ENCODE results near the gene PDE2A.

Gene PDE2A

GRCh38 chr11:72718101-72718501 lies 43.9 kb upstream of the PDE2A start:
- Histone ChIP-seq H3K27ac (ENCODE audit: low read depth, low read length) (no peak overlapping the region), H3K4me3 (ENCODE audit: low read depth in 1 of 5, low read length in 5 of 5) (no peak overlapping the region), H3K4me1 (ENCODE audit: control insufficient read depth in 5 of 5, insufficient read depth in 5 of 5, low read length in 5 of 5) (peaks cover 21 to 81% (median 66%) of the 10 kb centered on the region in 5 donors), H3K9me3 (ENCODE audit: control insufficient read depth in 5 of 5, low read length in 5 of 5) (no peaks in the 10 kb centered on the region), H3K27me3 (ENCODE audit: control insufficient read depth in 5 of 5, insufficient read depth in 4 of 5, low read length in 5 of 5) (no peaks in the 10 kb centered on the region), H3K36me3 (ENCODE audit: control insufficient read depth in 5 of 5, insufficient read depth in 5 of 5, low read length in 5 of 5) (peaks cover 0 to 35% (median 19%) of the 10 kb centered on the region in 5 donors), H3K9ac (ENCODE audit: low read length in 5 of 5) (peak overlapping the region in 2 of 5 donors; percentile 17 to 50)

DNA sequence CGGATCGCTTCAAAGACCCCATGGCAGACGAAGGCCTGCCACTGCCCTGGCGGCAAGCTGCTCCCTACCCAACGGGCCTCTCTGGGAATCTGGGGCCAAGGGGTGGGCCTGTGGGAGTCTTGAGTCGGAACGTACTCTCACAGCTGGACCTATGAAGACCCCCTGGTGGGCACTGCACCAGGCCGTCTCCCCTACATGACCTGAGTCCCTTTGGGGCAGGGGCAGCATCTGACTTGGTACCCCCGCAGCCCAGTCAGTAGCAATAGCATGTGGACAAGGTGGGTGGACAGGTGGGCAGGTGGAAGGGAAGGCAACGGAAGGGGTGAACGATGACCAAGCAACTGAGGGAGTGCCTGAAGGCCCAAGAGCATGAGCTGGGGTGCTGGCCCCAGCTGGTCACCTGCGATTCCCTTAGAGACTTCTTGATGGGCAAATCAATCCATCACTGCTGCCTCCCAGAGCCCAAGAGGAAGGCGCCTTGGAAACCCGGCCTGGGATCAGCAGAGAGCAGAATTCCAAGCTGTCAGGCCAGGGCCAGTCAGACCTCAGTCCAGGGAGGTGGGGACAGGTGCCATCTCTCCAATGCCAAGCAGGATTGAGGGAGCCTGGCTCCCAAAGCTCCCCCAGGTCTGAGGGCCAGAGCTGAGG lies 42.7 kb upstream of the PDE2A start:
- no peak overlapping the region for H3K9ac ChIP-seq (ENCODE audit: low read length in 5 of 5)
- H3K36me3 ChIP-seq (ENCODE audit: control insufficient read depth in 5 of 5, insufficient read depth in 5 of 5, low read length in 5 of 5) = peaks cover 0 to 42% (median 21%) of the 10 kb centered on the region in 5 donors
- no peaks in the 10 kb centered on the region for H3K27me3 ChIP-seq (ENCODE audit: control insufficient read depth in 5 of 5, insufficient read depth in 4 of 5, low read length in 5 of 5)
- no peaks in the 10 kb centered on the region for H3K9me3 ChIP-seq (ENCODE audit: control insufficient read depth in 5 of 5, low read length in 5 of 5)
- H3K27ac ChIP-seq (ENCODE audit: low read depth, low read length) = no peak overlapping the region
- H3K4me3 ChIP-seq (ENCODE audit: low read depth in 1 of 5, low read length in 5 of 5) = no peak overlapping the region
- H3K4me1 ChIP-seq (ENCODE audit: control insufficient read depth in 5 of 5, insufficient read depth in 5 of 5, low read length in 5 of 5) = peaks cover 21 to 82% (median 66%) of the 10 kb centered on the region in 5 donors

- Histone ChIP-seq H3K27ac (ENCODE audit: low read depth, low read length) (no peak overlapping the region), H3K27me3 (ENCODE audit: control insufficient read depth in 5 of 5, insufficient read depth in 4 of 5, low read length in 5 of 5) (no peaks in the 10 kb centered on the region), H3K4me1 (ENCODE audit: control insufficient read depth in 5 of 5, insufficient read depth in 5 of 5, low read length in 5 of 5) (peaks cover 21 to 77% (median 61%) of the 10 kb centered on the region in 5 donors), H3K36me3 (ENCODE audit: control insufficient read depth in 5 of 5, insufficient read depth in 5 of 5, low read length in 5 of 5) (peaks cover 0 to 48% (median 27%) of the 10 kb centered on the region in 5 donors), H3K9ac (ENCODE audit: low read length in 5 of 5) (no peak overlapping the region), H3K4me3 (ENCODE audit: low read depth in 1 of 5, low read length in 5 of 5) (no peak overlapping the region), H3K9me3 (ENCODE audit: control insufficient read depth in 5 of 5, low read length in 5 of 5) (no peaks in the 10 kb centered on the region)
Measured at GRCh38 chr11:72716290-72716689, 42.1 kb upstream of the PDE2A start.

DNA sequence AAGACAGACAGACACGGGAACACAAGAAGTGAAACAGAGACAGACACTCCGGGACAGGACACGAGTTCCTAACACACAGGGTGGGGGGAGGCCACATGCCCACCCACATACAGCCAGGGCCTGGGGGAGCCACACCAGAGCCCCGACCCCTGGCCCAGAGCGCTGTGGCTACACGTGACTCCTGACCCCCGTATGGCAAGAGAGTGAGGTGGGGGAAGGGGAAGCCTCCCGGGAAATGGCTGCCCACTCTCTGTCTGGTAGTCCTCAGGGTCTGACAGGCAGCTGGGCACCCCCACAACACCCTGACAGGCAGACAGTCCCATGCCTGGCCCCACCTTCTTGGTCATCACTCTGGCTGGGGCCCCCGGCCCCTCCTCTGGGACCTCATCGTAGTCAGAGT lies 38.6 kb upstream of the PDE2A start:
- peaks cover 0 to 43% (median 27%) of the 10 kb centered on the region in 5 donors for H3K4me1 ChIP-seq (ENCODE audit: control insufficient read depth in 5 of 5, insufficient read depth in 5 of 5, low read length in 5 of 5)
- no peaks in the 10 kb centered on the region for H3K27me3 ChIP-seq (ENCODE audit: control insufficient read depth in 5 of 5, insufficient read depth in 4 of 5, low read length in 5 of 5)
- no peaks in the 10 kb centered on the region for H3K9me3 ChIP-seq (ENCODE audit: control insufficient read depth in 5 of 5, low read length in 5 of 5)
- peaks cover 0 to 80% (median 56%) of the 10 kb centered on the region in 5 donors for H3K36me3 ChIP-seq (ENCODE audit: control insufficient read depth in 5 of 5, insufficient read depth in 5 of 5, low read length in 5 of 5)
- H3K27ac ChIP-seq (ENCODE audit: low read depth, low read length) = peak overlapping the region; percentile 50
- H3K4me3 ChIP-seq (ENCODE audit: low read depth in 1 of 5, low read length in 5 of 5) = peak overlapping the region in 2 of 5 donors; percentile 11 to 34
- H3K9ac ChIP-seq (ENCODE audit: low read length in 5 of 5) = peak overlapping the region in 3 of 5 donors; percentile 11 to 63 (median 56)

DNA sequence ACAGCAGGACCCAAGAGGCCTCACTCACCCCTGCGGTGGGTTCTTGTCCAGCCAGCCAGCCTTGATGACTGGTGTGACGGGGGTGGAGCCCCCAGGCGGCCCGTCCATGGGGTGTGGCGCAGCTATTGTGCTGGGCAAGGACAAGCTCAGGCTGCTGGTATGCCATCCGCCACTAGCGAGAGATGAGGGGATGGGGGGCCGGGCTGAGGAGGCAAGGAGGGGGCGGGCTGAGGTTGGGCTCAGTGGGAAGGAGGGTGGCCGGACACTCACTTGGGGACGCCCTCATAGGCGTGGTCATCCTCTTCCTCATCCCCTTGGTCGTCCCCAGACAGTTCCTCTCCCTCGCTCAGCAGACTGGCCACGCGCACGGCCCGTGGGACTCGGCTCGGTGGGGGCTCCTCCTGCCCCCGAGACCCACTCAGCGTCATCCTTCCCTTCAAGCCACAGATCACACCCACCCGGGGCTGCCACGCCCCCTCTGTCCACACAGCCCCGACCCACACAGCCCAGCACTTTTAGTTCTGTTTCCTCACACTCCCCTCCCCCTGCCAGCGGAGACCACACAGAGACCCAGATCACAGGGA lies 38.0 kb upstream of the PDE2A start:
- H3K4me3 ChIP-seq (ENCODE audit: low read depth in 1 of 5, low read length in 5 of 5) = peak overlapping the region in 2 of 5 donors; percentile 11 to 34
- H3K27ac ChIP-seq (ENCODE audit: low read depth, low read length) = peak overlapping the region; percentile 50
- H3K9me3 ChIP-seq (ENCODE audit: control insufficient read depth in 5 of 5, low read length in 5 of 5) = no peaks in the 10 kb centered on the region
- H3K27me3 ChIP-seq (ENCODE audit: control insufficient read depth in 5 of 5, insufficient read depth in 4 of 5, low read length in 5 of 5) = no peaks in the 10 kb centered on the region
- H3K4me1 ChIP-seq (ENCODE audit: control insufficient read depth in 5 of 5, insufficient read depth in 5 of 5, low read length in 5 of 5) = peaks cover 0 to 37% (median 24%) of the 10 kb centered on the region in 5 donors
- peak overlapping the region in 1 of 5 donors; percentile 63 for H3K9ac ChIP-seq (ENCODE audit: low read length in 5 of 5)
- peaks cover 0 to 81% (median 58%) of the 10 kb centered on the region in 5 donors for H3K36me3 ChIP-seq (ENCODE audit: control insufficient read depth in 5 of 5, insufficient read depth in 5 of 5, low read length in 5 of 5)

GRCh38 chr11:72711141-72711540 lies 36.9 kb upstream of the PDE2A start:
- peaks cover 0 to 81% (median 63%) of the 10 kb centered on the region in 5 donors for H3K36me3 ChIP-seq (ENCODE audit: control insufficient read depth in 5 of 5, insufficient read depth in 5 of 5, low read length in 5 of 5)

GRCh38 chr11:72710278-72710677 lies 36.1 kb upstream of the PDE2A start:
- Histone ChIP-seq H3K4me1 (ENCODE audit: control insufficient read depth in 5 of 5, insufficient read depth in 5 of 5, low read length in 5 of 5) (peaks cover 0 to 25% (median 19%) of the 10 kb centered on the region in 5 donors), H3K27ac (ENCODE audit: low read depth, low read length) (no peak overlapping the region), H3K9ac (ENCODE audit: low read length in 5 of 5) (no peak overlapping the region), H3K36me3 (ENCODE audit: control insufficient read depth in 5 of 5, insufficient read depth in 5 of 5, low read length in 5 of 5) (peaks cover 0 to 89% (median 71%) of the 10 kb centered on the region in 5 donors), H3K4me3 (ENCODE audit: low read depth in 1 of 5, low read length in 5 of 5) (no peak overlapping the region), H3K9me3 (ENCODE audit: control insufficient read depth in 5 of 5, low read length in 5 of 5) (no peaks in the 10 kb centered on the region), H3K27me3 (ENCODE audit: control insufficient read depth in 5 of 5, insufficient read depth in 4 of 5, low read length in 5 of 5) (no peaks in the 10 kb centered on the region)

More at GRCh38 chr11:72711141-72711540, 36.9 kb upstream of the PDE2A start:
- no peaks in the 10 kb centered on the region for H3K9me3 ChIP-seq (ENCODE audit: control insufficient read depth in 5 of 5, low read length in 5 of 5)
- no peak overlapping the region for H3K9ac ChIP-seq (ENCODE audit: low read length in 5 of 5)
- no peaks in the 10 kb centered on the region for H3K27me3 ChIP-seq (ENCODE audit: control insufficient read depth in 5 of 5, insufficient read depth in 4 of 5, low read length in 5 of 5)
- no peak overlapping the region for H3K27ac ChIP-seq (ENCODE audit: low read depth, low read length)
- H3K4me1 ChIP-seq (ENCODE audit: control insufficient read depth in 5 of 5, insufficient read depth in 5 of 5, low read length in 5 of 5) = peaks cover 0 to 26% (median 22%) of the 10 kb centered on the region in 5 donors
- H3K4me3 ChIP-seq (ENCODE audit: low read depth in 1 of 5, low read length in 5 of 5) = no peak overlapping the region

DNA sequence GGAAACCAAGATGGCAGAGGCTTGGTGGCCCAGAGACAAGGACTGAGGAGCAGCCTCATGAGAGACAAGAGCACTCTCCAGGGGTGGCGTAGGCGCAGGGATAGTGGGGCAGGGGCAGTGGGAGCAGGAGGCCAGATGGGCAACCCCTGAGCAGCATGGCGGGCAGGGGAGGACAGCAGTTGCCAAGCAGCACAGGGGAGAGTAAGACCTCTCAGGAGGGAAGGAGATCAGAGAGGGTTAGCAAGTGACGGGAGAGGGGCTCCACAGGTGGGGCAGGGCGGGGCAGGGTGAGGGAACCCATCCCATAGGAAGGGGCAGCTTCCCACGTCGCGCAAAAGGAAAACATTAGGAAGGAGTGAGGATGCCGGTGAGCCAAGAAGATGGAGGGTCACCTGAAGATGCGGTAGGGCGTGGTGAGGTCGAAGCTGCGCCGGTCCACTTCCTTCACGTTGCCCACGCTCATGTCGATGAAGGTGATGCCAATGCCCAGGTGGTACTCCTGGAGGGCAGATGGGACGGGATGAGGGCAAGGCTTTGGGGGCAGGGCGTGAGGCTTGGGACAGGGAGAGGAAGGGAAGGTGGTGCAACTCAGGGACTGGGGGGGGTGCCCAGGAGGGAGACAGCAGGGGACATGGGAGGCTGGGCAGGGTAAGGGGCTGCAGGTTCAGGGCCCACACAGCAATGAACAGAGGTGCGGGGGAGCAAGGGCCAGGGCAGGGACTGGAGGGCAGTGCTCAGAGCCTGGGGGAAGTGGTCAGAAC lies 35.4 kb upstream of the PDE2A start:
- no peaks in the 10 kb centered on the region for H3K27me3 ChIP-seq (ENCODE audit: control insufficient read depth in 5 of 5, insufficient read depth in 4 of 5, low read length in 5 of 5)
- H3K9me3 ChIP-seq (ENCODE audit: control insufficient read depth in 5 of 5, low read length in 5 of 5) = no peaks in the 10 kb centered on the region
- H3K9ac ChIP-seq (ENCODE audit: low read length in 5 of 5) = no peak overlapping the region
- peaks cover 0 to 89% (median 75%) of the 10 kb centered on the region in 5 donors for H3K36me3 ChIP-seq (ENCODE audit: control insufficient read depth in 5 of 5, insufficient read depth in 5 of 5, low read length in 5 of 5)
- H3K4me3 ChIP-seq (ENCODE audit: low read depth in 1 of 5, low read length in 5 of 5) = no peak overlapping the region
- no peak overlapping the region for H3K27ac ChIP-seq (ENCODE audit: low read depth, low read length)
- peaks cover 0 to 19% (median 15%) of the 10 kb centered on the region in 5 donors for H3K4me1 ChIP-seq (ENCODE audit: control insufficient read depth in 5 of 5, insufficient read depth in 5 of 5, low read length in 5 of 5)

DNA sequence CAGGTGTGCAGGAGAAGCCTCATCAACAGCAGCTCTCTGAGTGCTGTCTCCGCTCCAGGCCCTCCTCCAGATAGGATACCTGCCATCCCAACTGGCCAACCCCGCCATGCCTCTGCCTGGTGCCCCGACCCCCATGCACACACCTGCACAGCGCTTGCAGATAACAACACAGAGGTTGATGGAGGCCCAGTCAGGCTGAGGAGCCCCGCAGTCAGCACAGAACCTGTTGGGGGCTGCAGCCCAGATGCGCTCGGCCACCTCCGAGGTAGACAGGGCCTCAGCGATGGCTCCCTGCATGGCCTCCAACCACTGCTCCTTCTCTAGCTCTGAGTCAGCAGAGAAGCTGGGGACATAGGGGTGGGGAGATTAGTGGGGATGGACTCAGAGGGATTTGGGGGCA lies 32.8 kb upstream of the PDE2A start:
- H3K9ac ChIP-seq (ENCODE audit: low read length in 5 of 5) = no peak overlapping the region
- H3K27me3 ChIP-seq (ENCODE audit: control insufficient read depth in 5 of 5, insufficient read depth in 4 of 5, low read length in 5 of 5) = no peaks in the 10 kb centered on the region
- peaks cover 0 to 25% (median 18%) of the 10 kb centered on the region in 5 donors for H3K4me1 ChIP-seq (ENCODE audit: control insufficient read depth in 5 of 5, insufficient read depth in 5 of 5, low read length in 5 of 5)
- peaks cover 0 to 97% (median 85%) of the 10 kb centered on the region in 5 donors for H3K36me3 ChIP-seq (ENCODE audit: control insufficient read depth in 5 of 5, insufficient read depth in 5 of 5, low read length in 5 of 5)
- H3K9me3 ChIP-seq (ENCODE audit: control insufficient read depth in 5 of 5, low read length in 5 of 5) = no peaks in the 10 kb centered on the region
- H3K27ac ChIP-seq (ENCODE audit: low read depth, low read length) = no peak overlapping the region
- H3K4me3 ChIP-seq (ENCODE audit: low read depth in 1 of 5, low read length in 5 of 5) = no peak overlapping the region

DNA sequence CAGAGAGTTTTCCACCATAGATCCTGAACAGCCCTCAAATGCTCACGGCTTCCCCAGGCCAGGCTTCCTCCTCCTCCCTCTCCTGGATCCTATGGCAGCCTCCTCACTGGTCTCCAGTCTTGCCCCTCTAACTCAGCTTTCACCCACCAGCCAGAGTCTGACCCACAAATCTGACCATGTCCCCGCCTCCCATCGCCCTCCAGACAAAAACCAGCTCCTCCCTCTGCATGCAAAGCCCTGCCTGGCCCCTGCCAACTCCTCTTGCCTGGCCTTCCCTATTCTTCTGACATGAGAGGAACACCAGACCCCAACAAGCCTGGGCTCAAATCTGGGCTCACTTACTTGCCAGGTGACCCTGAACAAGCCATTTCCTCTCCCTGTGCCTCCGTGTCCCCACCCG lies 32.4 kb upstream of the PDE2A start:
- Histone ChIP-seq H3K27ac (ENCODE audit: low read depth, low read length) (no peak overlapping the region), H3K9me3 (ENCODE audit: control insufficient read depth in 5 of 5, low read length in 5 of 5) (no peaks in the 10 kb centered on the region), H3K9ac (ENCODE audit: low read length in 5 of 5) (no peak overlapping the region), H3K27me3 (ENCODE audit: control insufficient read depth in 5 of 5, insufficient read depth in 4 of 5, low read length in 5 of 5) (no peaks in the 10 kb centered on the region), H3K4me1 (ENCODE audit: control insufficient read depth in 5 of 5, insufficient read depth in 5 of 5, low read length in 5 of 5) (peaks cover 0 to 24% (median 18%) of the 10 kb centered on the region in 5 donors), H3K36me3 (ENCODE audit: control insufficient read depth in 5 of 5, insufficient read depth in 5 of 5, low read length in 5 of 5) (peaks cover 0 to 97% (median 85%) of the 10 kb centered on the region in 5 donors), H3K4me3 (ENCODE audit: low read depth in 1 of 5, low read length in 5 of 5) (no peak overlapping the region)
